ENCODE data around the gene BSX.

BSX gene

DNA sequence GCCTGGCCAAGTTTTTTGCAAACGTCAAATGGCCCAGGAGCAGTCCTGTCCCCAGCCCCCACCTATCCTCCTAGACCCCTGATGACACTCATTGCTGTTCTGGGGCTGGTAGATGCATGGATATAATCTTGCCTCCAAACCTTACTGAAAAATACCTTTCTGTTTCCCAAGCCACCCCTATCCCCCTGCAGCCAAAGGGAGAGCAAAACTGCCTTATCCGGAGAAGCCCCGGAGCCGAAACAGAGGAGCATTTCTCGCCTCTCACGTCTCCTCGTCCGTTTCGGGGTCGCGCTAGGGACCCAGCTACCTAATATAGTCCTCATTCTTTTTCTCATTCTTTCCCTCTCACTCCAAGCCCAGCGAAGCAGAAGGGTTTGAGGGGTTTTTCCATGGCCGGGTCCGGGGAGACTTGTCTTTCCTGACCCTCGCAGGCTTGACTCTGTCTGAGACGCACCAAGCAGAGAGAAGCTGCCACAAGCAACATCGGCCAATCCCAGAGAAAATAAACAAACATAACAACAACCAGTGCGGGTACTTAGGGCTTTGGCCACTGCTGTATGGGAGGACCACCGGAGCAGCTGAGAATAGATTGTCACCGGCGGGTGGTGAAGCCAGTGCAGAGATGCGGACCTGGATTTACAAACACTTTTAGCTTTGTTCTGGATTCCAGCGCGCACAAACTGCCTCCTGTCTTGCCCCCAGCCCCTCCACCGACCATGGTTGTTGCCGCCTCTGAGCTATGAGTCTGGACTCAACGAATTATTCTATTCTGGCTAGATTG lies 1.6 kb downstream of the BSX start:
- Histone ChIP-seq H3K14ac (ENCODE audit: low read length in 2 of 2) (no peak overlapping the region), H2BK15ac (ENCODE audit: low read depth, poor library complexity, severe bottlenecking) (no peak overlapping the region), H3K23ac (ENCODE audit: low read length in 2 of 2) (no peak overlapping the region), H3K27ac (ENCODE audit: low read length, poor library complexity, severe bottlenecking) (no peak overlapping the region), H3K4me1 (ENCODE audit: control insufficient read depth, insufficient read depth, low read depth, low read length) (peaks cover 27% of the 10 kb centered on the region), H4K91ac (ENCODE audit: low read length) (no peak overlapping the region), H2BK5ac (ENCODE audit: low read depth, low read length, poor library complexity, severe bottlenecking) (no peak overlapping the region), H3K27me3 (ENCODE audit: control insufficient read depth in 1 of 2, insufficient read depth in 1 of 2, low read length in 2 of 2) (peaks cover 97 to 99% of the 10 kb centered on the region in 2 experiments), H3K36me3 (ENCODE audit: control insufficient read depth in 1 of 2, insufficient read depth in 2 of 2, low read depth in 1 of 2, low read length in 2 of 2) (no peaks in the 10 kb centered on the region), H4K8ac (ENCODE audit: low read length) (no peak overlapping the region), H3K79me1 (replicated peaks; ENCODE audit: low read length, poor library complexity, severe bottlenecking) (no peaks in the 10 kb centered on the region), H3K4me3 (ENCODE audit: insufficient read depth in 1 of 2, low read depth in 1 of 2, low read length in 2 of 2) (no peak overlapping the region), H3K9me3 (ENCODE audit: control insufficient read depth, low read length) (no peaks in the 10 kb centered on the region), H2BK120ac (ENCODE audit: low read depth, low read length) (no peak overlapping the region), H2AFZ (ENCODE audit: low read depth, low read length) (no peak overlapping the region), H2BK12ac (ENCODE audit: low read length in 2 of 2) (no peak overlapping the region), H2AK5ac (ENCODE audit: low read length, severe bottlenecking) (no peak overlapping the region), H3K18ac (ENCODE audit: low read depth in 1 of 2, low read length in 2 of 2) (no peak overlapping the region), H3K9ac (ENCODE audit: low read length) (no peak overlapping the region), H3K4me2 (ENCODE audit: low read length, poor library complexity, severe bottlenecking) (no peak overlapping the region), H3K4ac (ENCODE audit: low read depth in 1 of 2, low read length in 2 of 2) (no peak overlapping the region)
- 13% methylated on average over 27 of the region's 27 CpGs for WGBS
- no peak for DNase-seq

DNA sequence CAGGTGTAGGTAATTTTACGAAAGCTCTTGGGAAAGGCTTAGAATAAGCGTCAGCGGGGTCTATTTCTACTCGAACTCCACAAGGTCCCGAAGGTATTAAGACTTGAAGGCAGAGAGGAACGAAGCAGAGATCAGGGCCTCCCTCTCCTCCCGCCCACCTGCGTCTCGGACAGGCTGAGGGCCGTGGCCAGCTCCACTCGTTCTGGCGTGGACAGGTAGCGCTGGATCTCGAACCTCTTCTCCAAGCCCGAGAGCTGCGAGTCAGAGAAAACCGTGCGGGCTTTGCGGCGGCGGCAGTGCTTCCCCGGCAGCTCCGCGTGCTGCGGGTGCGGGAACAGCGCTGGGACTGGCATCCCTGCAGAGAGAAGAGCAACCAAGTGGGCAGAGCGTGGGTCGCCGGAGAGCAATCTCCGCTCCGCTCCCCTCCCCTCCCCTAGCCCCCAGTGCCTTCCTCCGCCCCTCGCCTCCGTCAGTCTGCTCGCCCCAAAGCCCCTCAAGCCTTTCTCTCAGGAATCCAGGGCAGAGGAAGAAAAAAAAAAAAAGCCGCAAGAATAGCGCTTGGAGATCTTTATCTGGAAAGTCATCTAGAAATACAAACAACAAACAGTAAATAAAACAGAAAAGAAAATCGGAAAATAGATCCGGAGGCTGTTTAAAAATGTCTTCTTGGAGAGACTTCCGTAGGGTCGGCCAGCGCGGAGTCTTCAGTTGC lies 2.4 kb downstream of the BSX start:
- H3K4me1 ChIP-seq (ENCODE audit: control insufficient read depth, insufficient read depth, low read depth, low read length), result peaks cover 22% of the 10 kb centered on the region
- peaks cover 96 to 99% of the 10 kb centered on the region in 2 experiments for H3K27me3 ChIP-seq (ENCODE audit: control insufficient read depth in 1 of 2, insufficient read depth in 1 of 2, low read length in 2 of 2)
- no peaks in the 10 kb centered on the region for H3K79me1 ChIP-seq (replicated peaks; ENCODE audit: low read length, poor library complexity, severe bottlenecking)
- no peak overlapping the region for H2AFZ ChIP-seq (ENCODE audit: low read depth, low read length)
- H3K36me3 ChIP-seq (ENCODE audit: control insufficient read depth in 1 of 2, insufficient read depth in 2 of 2, low read depth in 1 of 2, low read length in 2 of 2), result no peaks in the 10 kb centered on the region
- DNase-seq, result no peak
- no peak overlapping the region for H2BK12ac ChIP-seq (ENCODE audit: low read length in 2 of 2)
- no peak overlapping the region for H3K27ac ChIP-seq (ENCODE audit: low read length, poor library complexity, severe bottlenecking)
- WGBS, result 2% methylated on average over 39 of the region's 44 CpGs
- H3K4me3 ChIP-seq (ENCODE audit: insufficient read depth in 1 of 2, low read depth in 1 of 2, low read length in 2 of 2), result no peak overlapping the region
- H3K9me3 ChIP-seq (ENCODE audit: control insufficient read depth, low read length), result no peaks in the 10 kb centered on the region
- H2BK15ac ChIP-seq (ENCODE audit: low read depth, poor library complexity, severe bottlenecking), result no peak overlapping the region
- H3K18ac ChIP-seq (ENCODE audit: low read depth in 1 of 2, low read length in 2 of 2), result no peak overlapping the region
- H2BK5ac ChIP-seq (ENCODE audit: low read depth, low read length, poor library complexity, severe bottlenecking), result no peak overlapping the region
- no peak overlapping the region for H2BK120ac ChIP-seq (ENCODE audit: low read depth, low read length)
- no peak overlapping the region for H2AK5ac ChIP-seq (ENCODE audit: low read length, severe bottlenecking)
- H3K4me2 ChIP-seq (ENCODE audit: low read length, poor library complexity, severe bottlenecking), result no peak overlapping the region
- no peak overlapping the region for H3K9ac ChIP-seq (ENCODE audit: low read length)
- no peak overlapping the region for H3K23ac ChIP-seq (ENCODE audit: low read length in 2 of 2)
- H4K91ac ChIP-seq (ENCODE audit: low read length), result no peak overlapping the region
- no peak overlapping the region for H4K8ac ChIP-seq (ENCODE audit: low read length)
- H3K14ac ChIP-seq (ENCODE audit: low read length in 2 of 2), result no peak overlapping the region
- H3K4ac ChIP-seq (ENCODE audit: low read depth in 1 of 2, low read length in 2 of 2), result no peak overlapping the region

DNA sequence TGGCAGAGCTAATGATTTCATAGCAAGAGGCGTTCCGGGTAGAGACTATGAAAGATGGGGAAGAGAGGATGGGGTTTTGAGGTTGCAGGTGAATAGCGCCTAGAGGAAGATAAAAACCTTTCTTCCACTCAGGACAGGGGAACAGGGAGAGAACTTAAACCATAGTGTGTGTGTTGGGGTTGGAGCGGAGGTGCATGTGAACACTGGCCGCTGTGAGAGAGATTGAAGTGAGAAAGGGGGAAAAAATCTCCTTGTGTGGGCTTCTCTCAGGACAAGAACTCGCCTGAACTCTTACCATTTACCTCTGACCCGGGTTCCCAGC lies 3.4 kb downstream of the BSX start:
- no peak overlapping the region for H2BK12ac ChIP-seq (ENCODE audit: low read length in 2 of 2)
- no peak for DNase-seq

DNA sequence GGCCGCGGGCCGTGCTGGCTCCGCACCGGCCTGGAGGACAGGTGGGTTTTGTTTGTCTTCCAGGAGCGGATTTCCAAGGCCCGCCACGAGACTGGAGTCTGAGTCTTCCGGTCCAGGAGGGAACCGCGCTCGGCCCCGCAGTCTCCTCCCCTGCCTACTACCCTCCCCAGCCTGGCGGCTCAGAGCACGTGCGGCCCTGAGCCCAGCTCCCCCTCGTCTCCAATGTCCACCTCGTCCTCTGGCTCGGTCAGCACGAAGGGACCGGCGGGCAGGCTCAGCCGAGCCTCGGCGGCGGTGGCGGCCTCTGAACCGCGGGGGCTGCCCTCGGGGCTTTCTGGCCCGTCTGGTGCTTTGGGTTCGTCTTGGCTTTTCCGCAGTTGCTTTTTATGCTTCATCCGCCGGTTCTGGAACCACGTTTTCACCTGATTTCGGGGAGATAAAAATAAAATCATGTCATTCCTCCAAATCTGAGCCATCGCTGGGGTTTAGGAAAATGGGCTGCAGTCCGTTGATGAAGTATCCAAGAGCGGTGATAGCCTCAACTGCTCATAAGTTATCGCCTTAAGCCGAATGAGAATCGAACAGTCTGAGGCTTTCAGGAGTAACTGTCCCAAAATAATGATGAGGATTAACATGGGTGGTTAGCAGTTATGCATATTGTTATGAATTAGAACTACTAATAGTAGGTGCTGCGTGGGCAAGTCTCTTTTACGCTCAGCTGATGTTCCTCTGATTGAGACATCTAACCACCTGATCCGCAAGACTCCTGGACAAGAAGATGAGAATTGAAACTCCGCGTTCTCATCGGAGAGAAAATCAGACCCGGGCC lies 4.0 kb downstream of the BSX start:
- Histone ChIP-seq H2AK5ac (ENCODE audit: low read length, severe bottlenecking) (no peak overlapping the region), H2BK5ac (ENCODE audit: low read depth, low read length, poor library complexity, severe bottlenecking) (no peak overlapping the region), H3K79me1 (replicated peaks; ENCODE audit: low read length, poor library complexity, severe bottlenecking) (no peaks in the 10 kb centered on the region), H3K9me3 (ENCODE audit: control insufficient read depth, low read length) (no peaks in the 10 kb centered on the region), H2BK120ac (ENCODE audit: low read depth, low read length) (no peak overlapping the region), H4K8ac (ENCODE audit: low read length) (no peak overlapping the region), H3K23ac (ENCODE audit: low read length in 2 of 2) (no peak overlapping the region), H3K36me3 (ENCODE audit: control insufficient read depth in 1 of 2, insufficient read depth in 2 of 2, low read depth in 1 of 2, low read length in 2 of 2) (no peaks in the 10 kb centered on the region), H2BK15ac (ENCODE audit: low read depth, poor library complexity, severe bottlenecking) (no peak overlapping the region), H3K14ac (ENCODE audit: low read length in 2 of 2) (no peak overlapping the region), H3K18ac (ENCODE audit: low read depth in 1 of 2, low read length in 2 of 2) (no peak overlapping the region), H3K27ac (ENCODE audit: low read length, poor library complexity, severe bottlenecking) (no peak overlapping the region), H3K4ac (ENCODE audit: low read depth in 1 of 2, low read length in 2 of 2) (no peak overlapping the region), H3K4me2 (ENCODE audit: low read length, poor library complexity, severe bottlenecking) (peak overlapping the region; percentile 32), H3K4me1 (ENCODE audit: control insufficient read depth, insufficient read depth, low read depth, low read length) (peaks cover 15% of the 10 kb centered on the region), H3K9ac (ENCODE audit: low read length) (no peak overlapping the region), H2AFZ (ENCODE audit: low read depth, low read length) (no peak overlapping the region), H3K4me3 (ENCODE audit: insufficient read depth in 1 of 2, low read depth in 1 of 2, low read length in 2 of 2) (peak overlapping the region; percentile 25 to 33), H3K27me3 (ENCODE audit: control insufficient read depth in 1 of 2, insufficient read depth in 1 of 2, low read length in 2 of 2) (peaks cover 91 to 99% of the 10 kb centered on the region in 2 experiments), H4K91ac (ENCODE audit: low read length) (no peak overlapping the region), H2BK12ac (ENCODE audit: low read length in 2 of 2) (no peak overlapping the region)
- DNase-seq, result no peak
- 5% methylated on average over 50 of the region's 50 CpGs for WGBS

More for the DNA sequence above, 3.4 kb downstream of the BSX start:
- Histone ChIP-seq H3K79me1 (replicated peaks; ENCODE audit: low read length, poor library complexity, severe bottlenecking) (no peaks in the 10 kb centered on the region), H3K4me3 (ENCODE audit: insufficient read depth in 1 of 2, low read depth in 1 of 2, low read length in 2 of 2) (no peak overlapping the region), H3K4me2 (ENCODE audit: low read length, poor library complexity, severe bottlenecking) (no peak overlapping the region), H3K14ac (ENCODE audit: low read length in 2 of 2) (no peak overlapping the region), H3K9me3 (ENCODE audit: control insufficient read depth, low read length) (no peaks in the 10 kb centered on the region), H3K4ac (ENCODE audit: low read depth in 1 of 2, low read length in 2 of 2) (no peak overlapping the region), H3K27me3 (ENCODE audit: control insufficient read depth in 1 of 2, insufficient read depth in 1 of 2, low read length in 2 of 2) (peaks cover 96 to 99% of the 10 kb centered on the region in 2 experiments), H2AK5ac (ENCODE audit: low read length, severe bottlenecking) (no peak overlapping the region), H2BK5ac (ENCODE audit: low read depth, low read length, poor library complexity, severe bottlenecking) (no peak overlapping the region), H3K27ac (ENCODE audit: low read length, poor library complexity, severe bottlenecking) (no peak overlapping the region), H2BK120ac (ENCODE audit: low read depth, low read length) (no peak overlapping the region), H2AFZ (ENCODE audit: low read depth, low read length) (no peak overlapping the region), H3K9ac (ENCODE audit: low read length) (no peak overlapping the region), H2BK15ac (ENCODE audit: low read depth, poor library complexity, severe bottlenecking) (no peak overlapping the region), H3K18ac (ENCODE audit: low read depth in 1 of 2, low read length in 2 of 2) (no peak overlapping the region), H4K91ac (ENCODE audit: low read length) (no peak overlapping the region), H3K23ac (ENCODE audit: low read length in 2 of 2) (no peak overlapping the region), H4K8ac (ENCODE audit: low read length) (no peak overlapping the region), H3K4me1 (ENCODE audit: control insufficient read depth, insufficient read depth, low read depth, low read length) (peaks cover 15% of the 10 kb centered on the region), H3K36me3 (ENCODE audit: control insufficient read depth in 1 of 2, insufficient read depth in 2 of 2, low read depth in 1 of 2, low read length in 2 of 2) (no peaks in the 10 kb centered on the region)
- 14% methylated on average over 5 of the region's 7 CpGs for WGBS

Measured in mesenchymal stem cell (in vitro differentiated cells and primary cell).